Activated CD8-positive, alpha-beta memory T cell treated with anti-CD3 and anti-CD28 coated beads for 1 hour (primary cell): Measurements from ENCODE around the gene PRDM8.
A peak's percentile ranks its signal among the peaks of the same experiment; 100 is the strongest.

Experiments
- DNase-seq, 2 donors: peaks; one replicate each; pipeline ENCODE4 v3.0.0-alpha.2; 2020; ENCODE audit warnings: low read depth in 1 of 2; ENCODE audit errors: extremely low read depth in 1 of 2

Gene PRDM8

GRCh38 chr4:80199947-80200346 lies 2.6 kb downstream of the PRDM8 start:
- DNase-seq, result no peak

- DNase-seq, result peak in 1 of 2 donors; percentile 36
These were observed 4.2 kb downstream of the PRDM8 start for GRCh38 chr4:80201252-80202151.

GRCh38 chr4:80202190-80202711 lies 4.9 kb downstream of the PRDM8 start:
- DNase-seq, result peak in 1 of 2 donors; percentile 76

- peak in 1 of 2 donors; percentile 22 for DNase-seq
These were observed 5.6 kb downstream of the PRDM8 start for GRCh38 chr4:80202741-80203553.

DNA sequence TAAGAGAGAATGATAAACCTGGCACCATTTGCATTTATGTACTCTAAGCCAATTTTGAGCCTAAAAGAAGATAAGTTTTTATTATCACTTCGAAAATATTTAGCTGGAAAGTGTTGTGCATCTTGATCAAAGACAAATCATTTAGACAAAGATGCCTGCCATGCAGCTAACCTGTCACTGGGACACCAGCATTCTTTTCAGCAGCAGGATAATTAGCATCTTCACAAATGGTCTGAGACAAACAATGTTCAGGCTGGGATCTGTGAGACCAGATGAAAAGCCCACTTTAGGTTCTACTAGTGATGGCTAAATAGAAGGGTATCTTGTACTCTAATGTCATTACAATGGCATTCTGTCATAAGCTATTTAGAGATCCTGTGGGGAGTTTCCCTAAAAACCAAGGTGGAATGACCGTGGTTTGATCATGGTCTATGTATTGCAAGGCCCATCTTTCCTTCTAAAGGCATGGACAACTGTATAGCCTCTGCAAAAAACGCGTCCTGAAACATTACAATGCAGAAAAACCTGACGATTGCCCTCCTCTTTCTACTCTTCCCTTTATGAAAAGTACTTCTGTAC lies 7.2 kb downstream of the PRDM8 start:
- DNase-seq, result no peak

GRCh38 chr4:80206111-80206510 lies 8.8 kb downstream of the PRDM8 start:
- DNase-seq, result no peak

DNA sequence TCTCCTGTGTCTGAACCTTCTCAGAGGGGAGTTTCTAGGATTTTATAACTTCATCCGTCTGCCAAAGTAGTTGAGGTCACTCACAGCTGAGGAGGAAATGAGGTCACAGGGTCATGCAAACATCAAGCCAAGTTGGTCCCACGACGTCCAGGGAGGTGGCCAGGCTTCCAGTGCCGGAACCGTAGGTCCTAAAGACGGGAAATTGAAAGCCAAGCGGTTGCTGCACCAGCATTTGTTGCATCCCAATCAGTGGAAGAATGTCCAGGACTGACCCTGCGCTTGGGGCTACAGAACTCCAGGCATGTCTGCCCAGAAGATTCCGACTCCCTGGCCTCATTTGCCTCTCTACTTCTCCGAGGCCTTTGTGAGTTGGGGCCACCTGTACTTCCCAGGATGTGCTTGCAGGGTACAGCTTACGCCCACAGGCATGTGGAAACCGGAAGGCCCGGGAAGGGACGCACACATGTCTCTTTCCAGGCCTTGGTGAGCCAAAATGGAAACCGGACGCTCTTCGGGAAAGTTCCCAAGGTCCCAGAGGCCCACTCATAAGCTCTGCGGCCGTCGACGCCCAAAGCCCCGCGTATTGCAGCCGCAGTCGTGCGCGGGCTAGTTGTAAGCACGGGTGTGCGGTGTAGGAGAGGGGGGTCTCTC lies 9.3 kb downstream of the PRDM8 start:
- no peak for DNase-seq

DNA sequence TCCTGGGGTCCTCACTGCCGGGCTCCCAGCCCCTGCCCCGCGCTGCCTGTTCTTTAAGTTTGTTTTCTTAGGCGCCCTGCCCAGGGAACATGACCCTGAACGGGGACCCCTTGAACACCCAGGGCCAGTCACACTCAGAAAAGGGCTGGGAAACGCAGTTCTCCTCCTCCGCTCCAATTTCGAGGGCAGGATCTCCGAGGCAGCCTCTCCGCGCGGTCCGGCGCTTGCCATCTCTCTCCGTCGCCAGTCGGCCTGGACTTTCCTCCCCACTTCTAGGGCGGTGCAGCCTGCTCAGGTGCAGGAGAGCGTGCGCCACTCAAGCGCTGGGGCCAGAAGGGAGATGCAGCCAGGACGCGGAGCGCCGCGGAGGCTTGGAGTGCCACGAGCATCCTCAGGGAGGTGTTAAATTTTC lies 9.9 kb downstream of the PRDM8 start:
- no peak for DNase-seq

DNA sequence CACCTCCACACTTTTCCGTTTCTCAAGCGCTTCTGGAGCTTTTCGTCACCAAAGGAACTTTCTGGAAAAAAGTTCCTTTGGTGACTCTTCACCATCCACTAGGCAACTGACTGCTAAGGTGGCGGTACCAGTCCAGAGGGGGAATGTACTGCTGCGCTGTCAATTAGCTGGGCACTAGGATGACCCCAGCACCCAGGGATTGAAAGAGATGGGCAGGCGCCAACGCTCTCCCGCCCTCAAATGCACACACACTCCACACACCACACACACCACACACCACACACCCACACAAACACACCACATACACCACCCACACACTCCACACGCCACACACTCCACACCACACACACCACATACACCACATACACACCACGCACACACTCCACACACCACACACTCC lies 10.4 kb downstream of the PRDM8 start:
- no peak for DNase-seq

DNA sequence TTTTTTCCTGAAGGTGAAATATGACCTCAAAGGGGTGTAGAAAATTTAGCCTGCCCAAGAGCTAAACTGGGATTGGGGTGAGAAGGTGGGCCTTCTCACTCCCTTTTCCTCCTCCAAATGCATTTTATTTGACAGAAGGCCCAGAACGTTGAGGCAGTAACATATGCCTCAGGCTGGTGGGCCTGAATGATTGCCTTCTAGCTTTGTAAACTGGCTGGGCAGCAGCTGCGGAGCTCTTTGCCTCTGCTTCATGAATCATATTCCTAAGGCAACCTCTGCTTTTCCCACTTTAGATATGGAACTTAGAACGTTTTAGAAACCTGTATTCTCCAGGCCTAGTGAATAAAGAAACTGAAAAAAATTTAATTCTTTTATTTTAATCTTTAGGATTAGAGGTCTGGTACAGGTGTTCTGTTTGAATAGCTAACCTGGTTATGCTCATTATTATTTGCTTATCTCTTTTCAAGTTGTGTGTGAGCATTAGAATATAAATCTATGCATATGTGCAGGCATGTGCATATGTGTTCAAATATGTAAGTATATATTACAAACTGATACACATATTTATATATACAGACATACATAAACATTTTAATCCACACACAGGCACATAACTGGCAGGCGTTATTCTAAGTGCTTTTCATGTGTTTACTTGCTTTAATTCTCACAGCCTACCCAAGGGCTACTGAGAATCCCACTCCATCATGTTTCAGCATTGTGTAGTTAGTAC lies 11.5 kb downstream of the PRDM8 start:
- no peak for DNase-seq

DNA sequence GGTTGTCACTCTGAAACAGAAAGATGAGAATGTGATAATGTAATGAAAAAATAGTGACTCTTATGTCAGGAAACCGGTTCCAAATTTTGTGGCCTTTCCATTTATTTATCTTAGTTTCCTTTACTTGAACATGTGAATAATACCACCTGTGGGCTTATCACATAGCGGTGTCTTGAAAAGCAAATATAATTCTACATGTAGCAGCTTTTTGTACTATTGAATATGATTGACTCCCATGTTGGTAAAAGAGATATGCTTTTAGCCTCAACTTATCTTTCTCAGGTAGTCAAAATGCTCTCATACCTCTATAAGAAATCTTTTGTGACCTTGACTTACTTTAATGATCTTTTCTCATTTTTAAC lies 12.0 kb downstream of the PRDM8 start:
- DNase-seq, result no peak

DNA sequence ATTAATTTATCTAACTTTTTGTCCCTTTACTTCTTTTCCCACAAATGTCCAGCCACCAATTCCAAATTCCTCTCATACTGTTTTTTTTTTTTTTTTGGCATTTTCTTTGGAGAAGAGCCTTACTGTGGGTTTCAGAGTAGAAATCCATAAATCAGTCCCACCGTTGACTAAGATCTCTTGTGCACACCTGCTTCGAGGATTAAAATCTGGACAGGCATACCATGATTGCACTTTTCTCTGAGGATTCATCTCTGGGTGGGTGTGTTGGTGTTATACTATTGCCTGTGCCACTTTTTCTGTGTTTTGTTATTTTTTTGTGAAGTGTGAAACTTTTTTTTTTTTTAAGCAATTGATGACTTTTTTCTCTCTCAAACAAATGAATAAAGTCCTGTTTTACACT lies 13.2 kb downstream of the PRDM8 start:
- DNase-seq, result no peak

- no peak for DNase-seq
These were observed 16.0 kb downstream of the PRDM8 start for GRCh38 chr4:80213117-80213815.

DNA sequence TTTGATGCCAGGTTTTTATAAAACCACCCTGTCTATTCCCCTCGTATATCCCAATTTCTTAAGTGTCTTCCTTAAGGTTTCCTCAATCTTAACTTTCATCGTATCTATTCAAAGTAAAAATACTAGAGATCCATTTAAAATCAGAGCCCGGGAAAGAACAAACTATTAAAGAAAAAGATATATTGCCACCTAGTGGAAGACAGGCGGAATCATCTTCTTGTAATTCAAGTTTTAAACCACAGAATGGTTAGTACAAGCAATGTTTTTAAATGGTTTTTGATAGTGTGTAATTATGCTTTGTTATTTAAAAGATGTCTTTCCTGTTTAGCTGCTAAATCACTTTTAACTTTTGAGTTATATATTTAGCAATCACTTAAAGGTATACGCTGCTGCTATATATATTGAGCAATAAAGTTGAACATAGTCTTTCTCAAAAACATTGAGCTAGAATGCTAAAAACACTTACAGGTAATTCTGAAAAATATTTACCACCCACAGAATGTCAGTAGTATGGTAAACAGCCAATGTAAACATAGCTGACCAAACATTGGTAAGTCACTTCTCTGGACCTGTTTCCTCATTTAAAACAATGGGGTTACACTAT lies 18.2 kb downstream of the PRDM8 start:
- DNase-seq, result no peak

- no peak for DNase-seq
These were observed 18.9 kb downstream of the PRDM8 start for GRCh38 chr4:80216100-80216761.

GRCh38 chr4:80219301-80220025 lies 22.2 kb downstream of the PRDM8 start:
- DNase-seq, result no peak

GRCh38 chr4:80220711-80221110 lies 23.4 kb downstream of the PRDM8 start:
- DNase-seq, result no peak

DNA sequence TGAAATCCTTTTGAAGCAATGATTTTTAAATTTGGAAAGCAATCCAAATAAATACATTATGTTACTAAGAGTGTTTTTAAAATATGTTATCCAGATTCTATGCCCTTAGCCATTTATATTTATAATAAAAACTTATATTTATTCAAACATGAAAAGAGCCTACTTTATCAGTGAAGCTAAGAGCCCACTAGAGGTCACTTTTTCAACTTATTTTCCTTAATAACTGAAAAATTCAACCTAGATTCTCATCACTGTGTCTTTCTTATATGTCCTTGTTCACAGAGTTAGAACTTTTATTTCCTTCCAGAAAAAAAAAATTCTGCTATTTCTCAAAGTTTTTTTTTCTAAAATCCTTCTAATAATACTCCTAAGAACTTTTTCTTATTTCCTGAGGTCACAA lies 23.9 kb downstream of the PRDM8 start:
- DNase-seq, result no peak
